ENCODE data around the gene DIPK2B. TPM values are rescaled to one million over a fixed set of nuclear protein-coding genes. Genes with fewer than 3 reads are reported as not detected.
A peak's percentile ranks its signal among the peaks of the same experiment; 100 is the strongest.

DIPK2B gene
- total RNA-seq, result under 1 TPM in 1 of 2 donors, not detected in 1; 0.11 TPM

DNA sequence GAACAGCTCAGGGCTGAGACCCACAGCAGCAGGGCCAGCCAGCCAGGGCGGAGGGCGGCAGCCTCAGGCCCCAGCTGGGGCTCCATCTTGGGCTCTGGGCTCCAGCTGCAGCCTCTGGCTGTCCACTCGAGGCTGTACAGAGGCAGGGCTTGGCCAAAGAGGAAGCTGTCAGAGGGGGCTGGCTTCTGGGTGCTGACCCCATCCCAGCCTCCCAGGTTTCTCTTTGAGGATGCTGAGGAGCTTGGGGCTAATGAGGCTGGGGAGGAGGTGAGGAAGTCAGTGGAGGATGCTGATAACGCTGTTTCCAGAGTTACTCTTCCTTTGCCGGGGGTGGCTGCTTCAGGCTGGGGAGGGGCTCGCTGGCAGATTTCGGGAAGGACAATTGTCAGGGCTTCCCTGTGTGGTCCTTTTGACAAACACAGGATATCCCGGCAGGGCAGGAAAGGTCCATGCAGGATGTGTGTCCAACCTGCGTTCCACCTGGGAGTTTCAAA is at the start of gene DIPK2B:
Gene DIPK2B (minus strand): TSS at position 136 of the 494 bp plus-strand sequence. CDS start 50 bp downstream, at position 86.
- no peak for ATAC-seq (replicated peaks)
- Mint-ChIP-seq H3K27ac (no peak within 1 kb of the TSS), H3K9me3 (no peaks in the 10 kb centered on the region), H3K36me3 (ENCODE audit: low read depth) (no peaks in the 10 kb centered on the region), H3K4me3 (no peak within 1 kb of the TSS), H3K27me3 (peaks cover 18% of the 10 kb centered on the region), H3K4me1 (no peaks in the 10 kb centered on the region)

DNA sequence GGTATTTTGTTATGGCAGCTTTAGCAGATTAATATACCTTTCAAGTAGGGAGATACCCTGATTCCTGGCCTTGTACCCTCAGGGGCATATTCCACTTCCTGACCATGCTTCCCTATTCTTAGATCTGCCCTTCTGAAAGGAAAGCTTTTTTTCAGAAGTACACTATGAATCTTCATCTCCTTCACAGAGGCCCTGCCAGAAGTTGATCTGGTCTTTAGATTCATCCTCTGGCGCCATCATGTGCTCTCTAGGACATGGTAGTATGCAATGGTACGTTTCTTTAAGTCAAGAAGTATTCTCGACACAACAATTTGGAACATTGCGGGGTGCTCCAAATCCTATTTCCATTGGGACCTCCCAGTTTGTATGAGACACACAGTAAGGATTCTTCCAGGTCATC is 39.6 kb upstream of the DIPK2B start:
- Mint-ChIP-seq H3K4me3 (no peak overlapping the region), H3K4me1 (no peaks in the 10 kb centered on the region), H3K27me3 (no peaks in the 10 kb centered on the region), H3K27ac (no peak overlapping the region), H3K36me3 (ENCODE audit: low read depth) (no peaks in the 10 kb centered on the region), H3K9me3 (no peaks in the 10 kb centered on the region)
- no peak for ATAC-seq (replicated peaks)

- no peaks in the 10 kb centered on the region for H3K36me3 Mint-ChIP-seq (ENCODE audit: low read depth)
- no peaks in the 10 kb centered on the region for H3K9me3 Mint-ChIP-seq
- peak; percentile 24 for ATAC-seq (replicated peaks)
- H3K4me1 Mint-ChIP-seq, result no peaks in the 10 kb centered on the region
- no peaks in the 10 kb centered on the region for H3K27me3 Mint-ChIP-seq
- no peak overlapping the region for H3K27ac Mint-ChIP-seq
- H3K4me3 Mint-ChIP-seq, result no peak overlapping the region
Measured at GRCh38 chrX:45238489-45238888, 37.8 kb upstream of the DIPK2B start.

DNA sequence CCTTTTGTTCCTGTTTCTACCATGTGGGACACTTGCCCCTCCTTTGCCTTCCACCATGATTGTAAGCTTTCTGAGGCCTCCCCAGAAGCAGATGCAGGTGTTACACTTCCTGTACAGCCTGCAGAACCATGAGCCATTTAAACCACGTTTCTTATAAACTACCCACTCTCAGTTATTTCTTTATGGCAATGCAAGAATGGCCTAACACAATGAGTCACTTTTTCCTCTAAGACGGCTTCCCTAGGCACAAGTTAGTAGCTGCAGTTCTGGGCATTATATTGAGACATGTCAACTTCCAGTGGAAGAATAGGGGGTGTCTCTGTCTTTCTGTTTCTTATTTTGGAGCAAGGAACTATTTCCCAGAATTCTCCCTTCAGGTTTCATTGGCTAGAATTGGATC is 32.9 kb upstream of the DIPK2B start:
- H3K4me3 Mint-ChIP-seq, result no peak overlapping the region
- no peaks in the 10 kb centered on the region for H3K9me3 Mint-ChIP-seq
- H3K36me3 Mint-ChIP-seq (ENCODE audit: low read depth), result no peaks in the 10 kb centered on the region
- peak overlapping the region; percentile 20 for H3K27ac Mint-ChIP-seq
- peaks cover 5% of the 10 kb centered on the region for H3K4me1 Mint-ChIP-seq
- H3K27me3 Mint-ChIP-seq, result no peaks in the 10 kb centered on the region
- no peak for ATAC-seq (replicated peaks)

DNA sequence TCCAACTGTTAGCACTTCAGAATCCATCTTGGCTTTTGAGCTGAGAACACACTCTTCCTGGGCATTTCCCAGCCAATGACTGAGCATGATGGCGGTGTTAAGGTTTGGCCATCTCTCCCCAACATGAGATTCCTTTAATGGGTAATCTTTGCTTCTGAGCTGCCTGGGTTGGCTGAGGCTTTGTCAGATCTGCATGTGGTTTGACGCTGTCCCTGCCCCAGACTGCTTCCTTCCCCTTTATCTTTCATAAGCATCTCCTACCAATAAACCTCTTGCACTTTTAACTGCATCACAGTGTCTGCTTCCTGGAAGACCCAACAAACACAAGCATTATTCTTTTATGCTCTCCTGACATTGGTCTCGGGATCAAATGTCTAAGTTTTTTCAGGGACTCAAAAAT is 31.5 kb upstream of the DIPK2B start:
- H3K36me3 Mint-ChIP-seq (ENCODE audit: low read depth), result no peaks in the 10 kb centered on the region
- no peak for ATAC-seq (replicated peaks)
- peak overlapping the region; percentile 10 for H3K4me3 Mint-ChIP-seq
- H3K4me1 Mint-ChIP-seq, result peaks cover 5% of the 10 kb centered on the region
- no peak overlapping the region for H3K27ac Mint-ChIP-seq
- no peaks in the 10 kb centered on the region for H3K27me3 Mint-ChIP-seq
- no peaks in the 10 kb centered on the region for H3K9me3 Mint-ChIP-seq

- Mint-ChIP-seq H3K4me1 (peaks cover 5% of the 10 kb centered on the region), H3K4me3 (no peak overlapping the region), H3K9me3 (no peaks in the 10 kb centered on the region), H3K27ac (no peak overlapping the region), H3K27me3 (no peaks in the 10 kb centered on the region), H3K36me3 (ENCODE audit: low read depth) (no peaks in the 10 kb centered on the region)
- ATAC-seq (replicated peaks), result no peak
Measured at GRCh38 chrX:45230410-45230809, 29.7 kb upstream of the DIPK2B start.

GRCh38 chrX:45229348-45229747 is 28.7 kb upstream of the DIPK2B start:
- no peaks in the 10 kb centered on the region for H3K9me3 Mint-ChIP-seq
- no peak for ATAC-seq (replicated peaks)
- H3K27me3 Mint-ChIP-seq, result no peaks in the 10 kb centered on the region
- H3K4me3 Mint-ChIP-seq, result no peak overlapping the region
- H3K4me1 Mint-ChIP-seq, result peaks cover 5% of the 10 kb centered on the region
- no peak overlapping the region for H3K27ac Mint-ChIP-seq
- no peaks in the 10 kb centered on the region for H3K36me3 Mint-ChIP-seq (ENCODE audit: low read depth)

- no peak for ATAC-seq (replicated peaks)
- no peaks in the 10 kb centered on the region for H3K36me3 Mint-ChIP-seq (ENCODE audit: low read depth)
- H3K4me1 Mint-ChIP-seq, result peaks cover 5% of the 10 kb centered on the region
- H3K27ac Mint-ChIP-seq, result no peak overlapping the region
- no peaks in the 10 kb centered on the region for H3K9me3 Mint-ChIP-seq
- H3K4me3 Mint-ChIP-seq, result no peak overlapping the region
- no peaks in the 10 kb centered on the region for H3K27me3 Mint-ChIP-seq
Measured at GRCh38 chrX:45228126-45228525, 27.4 kb upstream of the DIPK2B start.

- Mint-ChIP-seq H3K27ac (no peak overlapping the region), H3K27me3 (peaks cover 11% of the 10 kb centered on the region), H3K4me3 (no peak overlapping the region), H3K4me1 (no peaks in the 10 kb centered on the region), H3K9me3 (peaks cover 6% of the 10 kb centered on the region), H3K36me3 (ENCODE audit: low read depth) (no peaks in the 10 kb centered on the region)
- ATAC-seq (replicated peaks), result no peak
Measured at GRCh38 chrX:45208121-45208856, 7.6 kb upstream of the DIPK2B start.

DNA sequence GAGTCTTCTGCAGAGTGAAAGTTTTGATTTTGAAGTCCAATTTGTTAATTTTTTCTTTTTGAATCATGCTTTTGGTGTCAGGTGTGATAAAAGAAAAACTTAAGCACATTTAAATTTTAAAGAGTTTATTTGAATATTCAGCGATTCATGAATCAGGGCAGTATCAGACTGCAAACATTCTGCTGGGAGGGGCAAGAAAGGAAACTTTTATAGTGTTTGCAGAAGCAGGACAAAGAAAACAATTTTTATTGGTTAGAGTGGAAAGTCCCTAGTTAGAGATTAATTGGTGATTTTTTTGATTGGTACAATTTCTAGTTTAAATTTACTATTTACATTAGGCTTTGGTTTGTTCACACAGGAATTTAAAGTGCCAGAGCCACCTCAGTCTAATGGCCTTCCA is 1.5 kb upstream of the DIPK2B start:
- Mint-ChIP-seq H3K27me3 (peaks cover 24% of the 10 kb centered on the region), H3K36me3 (ENCODE audit: low read depth) (no peaks in the 10 kb centered on the region), H3K27ac (no peak overlapping the region), H3K9me3 (peaks cover 6% of the 10 kb centered on the region), H3K4me1 (no peaks in the 10 kb centered on the region), H3K4me3 (no peak overlapping the region)
- ATAC-seq (replicated peaks), result no peak

DNA sequence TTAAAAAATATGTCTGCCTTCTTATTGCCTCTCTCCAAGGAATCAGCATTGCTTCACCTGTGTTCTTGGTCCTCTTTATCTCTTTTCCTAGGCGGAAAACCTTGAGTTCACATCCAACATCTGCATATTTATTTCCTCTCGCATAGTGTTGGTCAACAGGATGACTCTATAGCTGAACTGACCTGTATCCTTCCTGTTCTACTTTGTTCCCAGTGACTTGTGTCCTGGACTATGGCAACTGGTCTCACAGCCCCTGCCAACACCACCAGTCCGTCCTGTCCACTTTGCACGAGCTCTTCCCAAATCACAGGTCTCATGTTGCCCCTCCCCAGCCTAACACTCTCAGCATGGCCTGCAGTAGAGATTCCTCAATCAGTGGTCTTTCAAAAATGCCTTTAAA is 2.0 kb downstream of the DIPK2B start:
- no peak overlapping the region for H3K4me3 Mint-ChIP-seq
- no peaks in the 10 kb centered on the region for H3K9me3 Mint-ChIP-seq
- no peaks in the 10 kb centered on the region for H3K4me1 Mint-ChIP-seq
- no peak overlapping the region for H3K27ac Mint-ChIP-seq
- H3K27me3 Mint-ChIP-seq, result peaks cover 13% of the 10 kb centered on the region
- no peaks in the 10 kb centered on the region for H3K36me3 Mint-ChIP-seq (ENCODE audit: low read depth)
- no peak for ATAC-seq (replicated peaks)

DNA sequence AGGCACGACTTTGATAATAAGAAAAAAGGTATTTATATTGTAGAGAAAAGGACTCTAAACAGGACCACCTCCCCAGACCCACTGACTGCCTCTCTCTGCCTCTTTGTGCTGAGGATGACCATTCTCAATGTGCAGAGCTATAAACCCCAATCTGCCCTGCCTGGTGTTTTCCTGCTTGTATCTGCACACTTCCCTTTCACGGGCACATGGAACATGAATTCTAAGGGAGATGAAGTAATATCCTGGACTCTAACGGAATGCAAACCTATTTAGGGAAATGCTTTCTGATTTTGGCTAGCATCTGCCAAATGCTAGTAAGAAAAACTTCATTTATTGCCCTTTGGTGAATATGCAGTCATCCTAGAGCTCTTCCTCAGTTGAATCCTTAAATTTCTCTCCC is 2.4 kb downstream of the DIPK2B start:
- Mint-ChIP-seq H3K36me3 (ENCODE audit: low read depth) (no peaks in the 10 kb centered on the region), H3K4me1 (no peaks in the 10 kb centered on the region), H3K9me3 (no peaks in the 10 kb centered on the region), H3K27me3 (peaks cover 13% of the 10 kb centered on the region), H3K4me3 (no peak overlapping the region), H3K27ac (no peak overlapping the region)
- ATAC-seq (replicated peaks), result no peak

DNA sequence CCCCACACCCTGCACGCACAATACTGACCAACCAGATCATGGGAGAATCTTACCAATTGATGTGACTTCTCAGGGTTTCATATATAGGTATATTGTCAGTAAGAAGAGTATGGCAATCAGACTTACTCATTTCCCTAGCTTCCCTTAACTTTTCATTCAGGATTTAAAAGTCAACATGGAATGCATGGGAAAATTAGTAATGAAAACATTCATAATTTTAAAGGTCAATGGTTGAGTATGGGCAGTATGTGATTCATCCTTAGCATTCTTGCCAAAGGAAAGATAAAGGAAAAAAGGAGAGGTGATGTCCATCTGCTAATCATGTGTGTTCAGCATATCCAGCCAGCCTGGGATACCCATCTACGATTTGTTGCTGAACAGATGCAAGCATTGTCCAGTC is 4.0 kb downstream of the DIPK2B start:
- Mint-ChIP-seq H3K27me3 (peaks cover 10% of the 10 kb centered on the region), H3K9me3 (no peaks in the 10 kb centered on the region), H3K27ac (no peak overlapping the region), H3K4me3 (no peak overlapping the region), H3K4me1 (peaks cover 1% of the 10 kb centered on the region), H3K36me3 (ENCODE audit: low read depth) (no peaks in the 10 kb centered on the region)
- ATAC-seq (replicated peaks), result no peak

DNA sequence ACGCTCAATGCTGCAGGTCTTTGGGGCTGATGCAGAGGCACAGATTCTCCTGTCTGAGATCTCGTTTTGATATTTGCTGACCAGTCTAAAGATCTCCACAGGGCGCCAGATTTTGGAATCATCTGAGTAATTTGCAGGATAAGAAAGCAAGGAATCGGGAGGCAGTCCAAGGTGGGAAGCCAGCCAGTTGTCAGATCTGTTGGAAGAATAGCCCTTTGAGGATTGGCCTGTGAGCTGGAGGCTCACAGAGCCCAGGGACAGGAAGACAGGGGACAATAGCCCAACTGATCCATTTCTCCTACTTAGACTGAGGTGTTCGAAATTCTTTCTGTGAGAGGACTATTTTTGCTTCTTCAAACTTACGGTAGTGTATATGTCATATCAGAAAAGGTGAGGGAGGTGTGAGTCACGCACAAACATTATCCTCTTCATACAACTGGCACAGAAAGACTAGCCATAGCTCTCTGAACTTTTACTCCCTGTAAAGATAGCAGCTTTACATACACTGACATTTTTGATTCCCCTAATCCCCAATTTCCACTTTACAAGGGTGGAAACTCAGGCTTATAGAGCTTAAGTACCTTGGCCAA is 8.8 kb downstream of the DIPK2B start:
- Mint-ChIP-seq H3K9me3 (no peaks in the 10 kb centered on the region), H3K4me1 (peaks cover 10% of the 10 kb centered on the region), H3K36me3 (ENCODE audit: low read depth) (no peaks in the 10 kb centered on the region), H3K27ac (peak overlapping the region; percentile 38), H3K27me3 (no peaks in the 10 kb centered on the region), H3K4me3 (peak overlapping the region; percentile 59)
- peak; percentile 77 for ATAC-seq (replicated peaks)

DNA sequence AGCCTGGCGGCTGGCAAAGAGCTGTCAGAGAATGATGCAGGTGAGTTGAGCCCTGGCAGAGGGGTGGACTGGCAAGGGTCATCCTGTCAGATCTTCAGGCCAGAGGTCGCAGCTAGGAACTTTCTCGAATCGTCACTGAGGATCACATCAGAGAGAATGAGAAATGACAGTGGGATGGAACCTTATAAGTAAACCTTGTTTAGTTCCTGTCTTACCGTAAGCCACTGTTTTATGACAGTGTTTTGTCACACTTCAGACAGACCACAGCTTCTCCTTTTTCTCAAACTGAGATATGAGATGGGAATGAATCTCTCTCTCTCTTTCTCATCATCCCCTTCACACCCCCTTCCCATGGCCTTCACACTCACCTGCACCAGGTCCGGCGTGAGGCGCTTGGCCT is 9.3 kb downstream of the DIPK2B start:
- Mint-ChIP-seq H3K4me3 (peak overlapping the region; percentile 59), H3K4me1 (peaks cover 10% of the 10 kb centered on the region), H3K9me3 (no peaks in the 10 kb centered on the region), H3K27ac (peak overlapping the region; percentile 59), H3K27me3 (no peaks in the 10 kb centered on the region), H3K36me3 (ENCODE audit: low read depth) (no peaks in the 10 kb centered on the region)
- peak; percentile 77 for ATAC-seq (replicated peaks)
